HL-60 (cell line): ENCODE results near the gene PNMT.

ENCODE experiments used
- DNase-seq, 2 experiments: peaks; one replicate each; pipeline ENCODE4 v3.0.0-alpha.2; 2010 to 2020; ENCODE audit warnings: low read depth in 1 of 2, low spot score in 1 of 2
- H3K27ac ChIP-seq: fragments of 250-450 bp; sonication (Bioruptor Pico); replicated peaks from 2 replicates; pipeline ENCODE4 v1.5.1; 2020; ENCODE audit warnings: mild to moderate bottlenecking, moderate library complexity
- H3K27me3 ChIP-seq: fragments of 250-450 bp; sonication (Bioruptor Pico); 2 replicates; pipeline ENCODE4 v1.5.1; 2021; ENCODE audit warnings: mild to moderate bottlenecking, moderate library complexity; ENCODE audit not compliant: insufficient read depth, poor library complexity, severe bottlenecking
- H3K4me3 ChIP-seq: replicated peaks from 2 replicates; pipeline ENCODE4 v1.5.1; 2011; ENCODE audit warnings: mild to moderate bottlenecking, control low read depth, low read length; ENCODE audit not compliant: insufficient read depth
- CTCF ChIP-seq: IDR thresholded peaks from one replicate; pipeline ENCODE4 v1.5.1; 2011; ENCODE audit warnings: low read length, control low read depth, inconsistent platforms; ENCODE audit not compliant: insufficient read depth
- GABPA ChIP-seq: IDR thresholded peaks from 2 replicates; pipeline ENCODE4 v1.6.1; 2012; ENCODE audit warnings: low read depth
- POLR2AphosphoS5 ChIP-seq: IDR thresholded peaks from 2 replicates; pipeline ENCODE4 v1.6.1; 2012; ENCODE audit warnings: low read depth
- REST ChIP-seq: IDR thresholded peaks from 2 replicates; pipeline ENCODE4 v1.6.1; 2012; ENCODE audit warnings: low read depth; ENCODE audit not compliant: insufficient replicate concordance
- SPI1 ChIP-seq: IDR thresholded peaks from 2 replicates; pipeline ENCODE4 v1.6.1; 2012; ENCODE audit warnings: low read depth, mild to moderate bottlenecking, borderline replicate concordance

Gene PNMT

GRCh38 chr17:39640591-39641031 is 27.6 kb upstream of the PNMT start:
- Histone ChIP-seq H3K27me3 (no peaks in the 10 kb centered on the region), H3K27ac (no peak overlapping the region), H3K4me3 (no peak overlapping the region)
- no peak for TF ChIP-seq SPI1
- no peak for TF ChIP-seq GABPA
- TF ChIP-seq CTCF = no peak
- no peak for TF ChIP-seq REST
- no peak for TF ChIP-seq POLR2AphosphoS5
- no peak for DNase-seq

- H3K4me3 ChIP-seq = no peak overlapping the region
- no peak overlapping the region for H3K27ac ChIP-seq
- TF ChIP-seq REST = no peak
- no peak for TF ChIP-seq GABPA
- no peak for TF ChIP-seq POLR2AphosphoS5
- H3K27me3 ChIP-seq = no peaks in the 10 kb centered on the region
- no peak for DNase-seq
Measured at GRCh38 chr17:39641097-39641496, 27.2 kb upstream of the PNMT start.

GRCh38 chr17:39641883-39642282 is 26.4 kb upstream of the PNMT start:
- H3K4me3 ChIP-seq = no peak overlapping the region
- TF ChIP-seq GABPA = no peak
- no peak for TF ChIP-seq POLR2AphosphoS5
- TF ChIP-seq REST = no peak
- TF ChIP-seq SPI1 = no peak
- no peak for TF ChIP-seq CTCF
- H3K27me3 ChIP-seq = no peaks in the 10 kb centered on the region
- H3K27ac ChIP-seq = no peak overlapping the region
- no peak for DNase-seq
